Measurements from ENCODE around the gene HAPLN3.

GRCh38 chr15:88835646-88836045 lies 59.7 kb downstream of the HAPLN3 start:
- TF ChIP-seq CTCF (IDR thresholded peaks at IDR 0.05) = no peak
- no peak for TF ChIP-seq POLR2A (IDR thresholded peaks at IDR 0.05)
